HAP-1 (cell line): ENCODE data around the gene NSD1.

ENCODE experiments used
- DNase-seq, 2 experiments: peaks; one replicate each; pipeline ENCODE4 v3.0.0-alpha.2; 2016 to 2020; ENCODE audit warnings: low spot score in 2 of 2
- H3K27me3 ChIP-seq: fragments of 250-450 bp; sonication (Bioruptor Pico); 2 replicates; pipeline ENCODE4 v1.5.1; 2020; ENCODE audit warnings: low read depth, mild to moderate bottlenecking, moderate library complexity
- H3K36me3 ChIP-seq: fragments of 250-450 bp; sonication (Bioruptor Pico); replicated peaks from 2 replicates; pipeline ENCODE4 v1.5.1; 2020; ENCODE audit warnings: mild to moderate bottlenecking
- H3K4me1 ChIP-seq: fragments of 250-450 bp; sonication (Bioruptor Pico); 2 replicates; pipeline ENCODE4 v1.5.1; 2020; ENCODE audit warnings: mild to moderate bottlenecking
- H3K4me3 ChIP-seq: fragments of 250-450 bp; sonication (Bioruptor Pico); 2 replicates; pipeline ENCODE4 v1.5.1; 2020; ENCODE audit warnings: mild to moderate bottlenecking, moderate library complexity
- H3K9me3 ChIP-seq: fragments of 250-450 bp; sonication (Bioruptor Pico); 2 replicates; pipeline ENCODE4 v1.5.1; 2020; ENCODE audit warnings: mild to moderate bottlenecking, moderate library complexity
- in situ Hi-C: fragments of 300-500 bp; cut with MboI; formaldehyde crosslinking; loops from 3 replicates; pipeline ENCODE4 v1.14.3; 2020; ENCODE audit warnings: low sequenced_read_pairs, inconsistent platforms, mixed read lengths

Gene NSD1

GRCh38 chr5:177225798-177226197, 92.2 kb downstream of the NSD1 start:
- H3K4me1 ChIP-seq, result no peaks in the 10 kb centered on the region
- H3K27me3 ChIP-seq, result no peaks in the 10 kb centered on the region
- no peaks in the 10 kb centered on the region for H3K9me3 ChIP-seq
- no peaks in the 10 kb centered on the region; the same call in 1 of the 2 replicates for H3K36me3 ChIP-seq
- DNase-seq, result no peak
- no peak overlapping the region for H3K4me3 ChIP-seq
- in situ Hi-C loops, result no loop called here

GRCh38 chr5:177226860-177227259, 93.3 kb downstream of the NSD1 start:
- Histone ChIP-seq H3K36me3 (no peaks in the 10 kb centered on the region; the same call in 1 of the 2 replicates), H3K27me3 (no peaks in the 10 kb centered on the region), H3K9me3 (no peaks in the 10 kb centered on the region), H3K4me1 (no peaks in the 10 kb centered on the region), H3K4me3 (no peak overlapping the region)
- DNase-seq, result no peak
- in situ Hi-C loops, result no loop called here

GRCh38 chr5:177228751-177229150, 95.2 kb downstream of the NSD1 start:
- DNase-seq, result no peak
- in situ Hi-C loops, result no loop called here
- H3K4me1 ChIP-seq, result no peaks in the 10 kb centered on the region
- H3K36me3 ChIP-seq, result no peaks in the 10 kb centered on the region; the same call in 1 of the 2 replicates
- H3K9me3 ChIP-seq, result no peaks in the 10 kb centered on the region
- no peak overlapping the region for H3K4me3 ChIP-seq
- H3K27me3 ChIP-seq, result no peaks in the 10 kb centered on the region

- peaks cover 4% of the 10 kb centered on the region; the same call in 1 of the 2 replicates for H3K4me1 ChIP-seq
- no peaks in the 10 kb centered on the region for H3K27me3 ChIP-seq
- H3K9me3 ChIP-seq, result no peaks in the 10 kb centered on the region
- DNase-seq, result no peak
- in situ Hi-C loops, result no loop called here
- peaks cover 7% of the 10 kb centered on the region for H3K36me3 ChIP-seq
- H3K4me3 ChIP-seq, result no peak overlapping the region
Observed at GRCh38 chr5:177230660-177231059, 97.1 kb downstream of the NSD1 start.

- DNase-seq, result no peak
- Histone ChIP-seq H3K4me1 (peaks cover 4% of the 10 kb centered on the region; the same call in 1 of the 2 replicates), H3K9me3 (no peaks in the 10 kb centered on the region), H3K27me3 (no peaks in the 10 kb centered on the region), H3K36me3 (peaks cover 14% of the 10 kb centered on the region), H3K4me3 (no peak overlapping the region)
- in situ Hi-C loops, result no loop called here
Observed at GRCh38 chr5:177231479-177232250, 98.1 kb downstream of the NSD1 start.

- Histone ChIP-seq H3K4me3 (no peak overlapping the region), H3K4me1 (peaks cover 4% of the 10 kb centered on the region; the same call in 1 of the 2 replicates), H3K9me3 (no peaks in the 10 kb centered on the region), H3K27me3 (no peaks in the 10 kb centered on the region), H3K36me3 (peaks cover 19% of the 10 kb centered on the region)
- no peak for DNase-seq
- in situ Hi-C loops, result no loop called here
Observed at GRCh38 chr5:177232358-177232757, 98.8 kb downstream of the NSD1 start.

- no peak for DNase-seq
- in situ Hi-C loops, result no loop called here
- H3K9me3 ChIP-seq, result no peaks in the 10 kb centered on the region
- H3K4me3 ChIP-seq, result no peak overlapping the region
- peaks cover 21% of the 10 kb centered on the region for H3K36me3 ChIP-seq
- peaks cover 4% of the 10 kb centered on the region; the same call in 1 of the 2 replicates for H3K4me1 ChIP-seq
- no peaks in the 10 kb centered on the region for H3K27me3 ChIP-seq
Observed at GRCh38 chr5:177232761-177233160, 99.2 kb downstream of the NSD1 start.

GRCh38 chr5:177233206-177233605, 99.6 kb downstream of the NSD1 start:
- DNase-seq, result no peak
- in situ Hi-C loops, result no loop called here
- no peak overlapping the region for H3K4me3 ChIP-seq

GRCh38 chr5:177233802-177234201, 100.2 kb downstream of the NSD1 start:
- H3K36me3 ChIP-seq, result peaks cover 31% of the 10 kb centered on the region
- H3K9me3 ChIP-seq, result no peaks in the 10 kb centered on the region
- in situ Hi-C loops, result no loop called here

More at GRCh38 chr5:177233206-177233605, 99.6 kb downstream of the NSD1 start:
- Histone ChIP-seq H3K4me1 (peaks cover 4% of the 10 kb centered on the region; the same call in 1 of the 2 replicates), H3K27me3 (no peaks in the 10 kb centered on the region), H3K9me3 (no peaks in the 10 kb centered on the region), H3K36me3 (peaks cover 25% of the 10 kb centered on the region)

GRCh38 chr5:177234841-177235240, 101.3 kb downstream of the NSD1 start:
- H3K27me3 ChIP-seq, result no peaks in the 10 kb centered on the region
- peaks cover 42% of the 10 kb centered on the region for H3K36me3 ChIP-seq
- no peak overlapping the region for H3K4me3 ChIP-seq
- no peaks in the 10 kb centered on the region for H3K9me3 ChIP-seq
- H3K4me1 ChIP-seq, result peaks cover 4% of the 10 kb centered on the region; the same call in 1 of the 2 replicates
- no peak for DNase-seq
- in situ Hi-C loops, result no loop called here

More at GRCh38 chr5:177233802-177234201, 100.2 kb downstream of the NSD1 start:
- no peaks in the 10 kb centered on the region for H3K27me3 ChIP-seq
- DNase-seq, result no peak
- no peak overlapping the region for H3K4me3 ChIP-seq
- peaks cover 4% of the 10 kb centered on the region; the same call in 1 of the 2 replicates for H3K4me1 ChIP-seq

GRCh38 chr5:177241768-177242167, 108.2 kb downstream of the NSD1 start:
- DNase-seq, result no peak
- Histone ChIP-seq H3K27me3 (no peaks in the 10 kb centered on the region), H3K4me1 (no peaks in the 10 kb centered on the region), H3K36me3 (peaks cover 65% of the 10 kb centered on the region), H3K4me3 (no peak overlapping the region), H3K9me3 (no peaks in the 10 kb centered on the region)
- in situ Hi-C loops, result no loop called here

- Histone ChIP-seq H3K36me3 (peaks cover 67% of the 10 kb centered on the region), H3K4me1 (no peaks in the 10 kb centered on the region), H3K4me3 (no peak overlapping the region), H3K9me3 (no peaks in the 10 kb centered on the region), H3K27me3 (no peaks in the 10 kb centered on the region)
- no peak for DNase-seq
- in situ Hi-C loops, result no loop called here
Observed at GRCh38 chr5:177242304-177242703, 108.7 kb downstream of the NSD1 start.

- in situ Hi-C loops, result no loop called here
- no peak overlapping the region for H3K4me3 ChIP-seq
- no peaks in the 10 kb centered on the region for H3K9me3 ChIP-seq
- no peak for DNase-seq
- no peaks in the 10 kb centered on the region for H3K27me3 ChIP-seq
- H3K36me3 ChIP-seq, result peaks cover 56% of the 10 kb centered on the region
- no peaks in the 10 kb centered on the region for H3K4me1 ChIP-seq
Observed at GRCh38 chr5:177249761-177250537, 116.4 kb downstream of the NSD1 start.

- DNase-seq, result no peak
- Histone ChIP-seq H3K36me3 (peaks cover 52% of the 10 kb centered on the region), H3K4me3 (no peak overlapping the region), H3K27me3 (no peaks in the 10 kb centered on the region), H3K4me1 (peaks cover 8% of the 10 kb centered on the region), H3K9me3 (no peaks in the 10 kb centered on the region)
- in situ Hi-C loops, result no loop called here
Observed at GRCh38 chr5:177253252-177253651, 119.7 kb downstream of the NSD1 start.
